Mesenchymal stem cell (in vitro differentiated cells and primary cell): ENCODE data around the gene STAC.

Experiments used
- DNase-seq: peaks from one replicate; pipeline ENCODE4 v3.0.0-alpha.2; 2013
- H2AFZ ChIP-seq: one replicate; pipeline ENCODE4 v1.6.1; 2013; ENCODE audit warnings: low read depth, mild to moderate bottlenecking, control low read depth, inconsistent platforms, low read length, moderate library complexity
- H2AK5ac ChIP-seq: 2 replicates; pipeline ENCODE4 v1.6.1; 2013; ENCODE audit warnings: low read length, moderate library complexity, mild to moderate bottlenecking, inconsistent platforms; ENCODE audit not compliant: severe bottlenecking
- H2BK120ac ChIP-seq: one replicate; pipeline ENCODE4 v1.6.1; 2013; ENCODE audit warnings: low read depth, mild to moderate bottlenecking, inconsistent platforms, low read length, moderate library complexity
- H2BK12ac ChIP-seq, 2 experiments: one replicate each; pipeline ENCODE4 v1.6.1; 2013; ENCODE audit warnings: inconsistent platforms in 2 of 2, low read length in 2 of 2, mild to moderate bottlenecking in 2 of 2, moderate library complexity in 2 of 2, control low read depth in 1 of 2
- H2BK15ac ChIP-seq: one replicate; pipeline ENCODE4 v1.6.1; 2013; ENCODE audit warnings: mild to moderate bottlenecking, low read depth, inconsistent platforms; ENCODE audit not compliant: poor library complexity, severe bottlenecking
- H2BK5ac ChIP-seq: 2 replicates; pipeline ENCODE4 v1.6.1; 2013; ENCODE audit warnings: low read depth, mild to moderate bottlenecking, low read length, control low read depth, inconsistent platforms; ENCODE audit not compliant: poor library complexity, severe bottlenecking
- H3K14ac ChIP-seq, 2 experiments: one replicate each; pipeline ENCODE4 v1.6.1; 2013; ENCODE audit warnings: inconsistent platforms in 2 of 2, low read length in 2 of 2, control low read depth in 1 of 2, mild to moderate bottlenecking in 1 of 2, moderate library complexity in 1 of 2
- H3K18ac ChIP-seq, 2 experiments: one replicate each; pipeline ENCODE4 v1.6.1; 2013; ENCODE audit warnings: inconsistent platforms in 2 of 2, low read length in 2 of 2, control low read depth in 1 of 2, low read depth in 1 of 2, mild to moderate bottlenecking in 1 of 2
- H3K23ac ChIP-seq, 2 experiments: one replicate each; pipeline ENCODE4 v1.6.1; 2013; ENCODE audit warnings: inconsistent platforms in 2 of 2, low read length in 2 of 2, mild to moderate bottlenecking in 2 of 2, moderate library complexity in 2 of 2, control low read depth in 1 of 2
- H3K27ac ChIP-seq: 2 replicates; pipeline ENCODE4 v1.5.1; 2013; ENCODE audit warnings: mild to moderate bottlenecking, moderate library complexity, low read length, control low read depth, inconsistent platforms; ENCODE audit not compliant: poor library complexity, severe bottlenecking
- H3K27me3 ChIP-seq, 2 experiments: 2 replicates each; pipeline versions ENCODE4 v1.6.1 to v1.7.0; 2013; ENCODE audit warnings: low read length in 2 of 2, mild to moderate bottlenecking in 2 of 2, moderate library complexity in 2 of 2, control low read depth in 1 of 2, inconsistent platforms in 1 of 2; ENCODE audit not compliant: control insufficient read depth in 1 of 2, insufficient read depth in 1 of 2
- H3K36me3 ChIP-seq, 2 experiments: 2 replicates each; pipeline versions ENCODE4 v1.6.1 to v1.7.0; 2013; ENCODE audit warnings: low read length in 2 of 2, control low read depth in 1 of 2, inconsistent platforms in 1 of 2, low read depth in 1 of 2, mild to moderate bottlenecking in 1 of 2; ENCODE audit not compliant: insufficient read depth in 2 of 2, control insufficient read depth in 1 of 2
- H3K4ac ChIP-seq, 2 experiments: one replicate each; pipeline ENCODE4 v1.6.1; 2013; ENCODE audit warnings: inconsistent platforms in 2 of 2, low read length in 2 of 2, mild to moderate bottlenecking in 2 of 2, moderate library complexity in 2 of 2, control low read depth in 1 of 2, low read depth in 1 of 2
- H3K4me1 ChIP-seq: 2 replicates; pipeline ENCODE4 v1.6.1; 2013; ENCODE audit warnings: low read depth, low read length, control low read depth; ENCODE audit not compliant: control insufficient read depth, insufficient read depth
- H3K4me2 ChIP-seq: 2 replicates; pipeline ENCODE4 v1.6.1; 2013; ENCODE audit warnings: low read length, mild to moderate bottlenecking, inconsistent platforms; ENCODE audit not compliant: poor library complexity, severe bottlenecking
- H3K4me3 ChIP-seq, 2 experiments: 2 replicates each; pipeline versions ENCODE4 v1.5.1 to v1.7.0; 2013; ENCODE audit warnings: low read length in 2 of 2, mild to moderate bottlenecking in 2 of 2, control low read depth in 1 of 2, low read depth in 1 of 2; ENCODE audit not compliant: insufficient read depth in 1 of 2
- H3K79me1 ChIP-seq: replicated peaks from 2 replicates; pipeline ENCODE4 v1.6.1; 2013; ENCODE audit warnings: mild to moderate bottlenecking, control low read depth, low read length, inconsistent platforms; ENCODE audit not compliant: poor library complexity, severe bottlenecking
- H3K9ac ChIP-seq: 2 replicates; pipeline ENCODE4 v1.7.0; 2013; ENCODE audit warnings: mild to moderate bottlenecking, low read length, moderate library complexity
- H3K9me3 ChIP-seq: 2 replicates; pipeline ENCODE4 v1.7.0; 2013; ENCODE audit warnings: mild to moderate bottlenecking, low read length; ENCODE audit not compliant: control insufficient read depth
- H4K8ac ChIP-seq: one replicate; pipeline ENCODE4 v1.6.1; 2013; ENCODE audit warnings: inconsistent platforms, mild to moderate bottlenecking, low read length, moderate library complexity
- H4K91ac ChIP-seq: one replicate; pipeline ENCODE4 v1.6.1; 2013; ENCODE audit warnings: mild to moderate bottlenecking, low read length, inconsistent platforms
- WGBS: methylation state at CpG from one replicate; pipeline ENCODE4 v1.1.7; 2013; ENCODE audit warnings: mixed read lengths; 5-methylcytosine and 5-hydroxymethylcytosine counted together

STAC gene

GRCh38 chr3:36596419-36596818 is 216.1 kb downstream of the STAC start:
- H2BK120ac ChIP-seq, result no peak overlapping the region
- H3K9me3 ChIP-seq, result no peaks in the 10 kb centered on the region
- no peaks in the 10 kb centered on the region for H3K4me1 ChIP-seq
- H3K14ac ChIP-seq, result no peak overlapping the region
- H4K91ac ChIP-seq, result no peak overlapping the region
- no peak overlapping the region for H3K4me2 ChIP-seq
- H3K4ac ChIP-seq, result no peak overlapping the region
- H4K8ac ChIP-seq, result no peak overlapping the region
- H3K79me1 ChIP-seq, result no peaks in the 10 kb centered on the region
- H3K36me3 ChIP-seq, result no peaks in the 10 kb centered on the region
- H3K27me3 ChIP-seq, result no peaks in the 10 kb centered on the region
- no peak overlapping the region for H2BK15ac ChIP-seq
- H3K27ac ChIP-seq, result no peak overlapping the region
- no peak overlapping the region for H3K9ac ChIP-seq
- H2BK5ac ChIP-seq, result no peak overlapping the region
- H3K23ac ChIP-seq, result no peak overlapping the region
- no peak overlapping the region for H3K18ac ChIP-seq
- no peak overlapping the region for H2AFZ ChIP-seq
- no peak overlapping the region for H2BK12ac ChIP-seq
- DNase-seq, result no peak
- H3K4me3 ChIP-seq, result no peak overlapping the region
- WGBS, result 82% methylated on average over 2 of the region's 2 CpGs
- H2AK5ac ChIP-seq, result no peak overlapping the region

- Histone ChIP-seq H3K9ac (no peak overlapping the region), H3K79me1 (no peaks in the 10 kb centered on the region), H2BK5ac (no peak overlapping the region), H3K18ac (no peak overlapping the region), H3K27me3 (no peaks in the 10 kb centered on the region), H4K8ac (no peak overlapping the region), H3K4me2 (no peak overlapping the region), H3K9me3 (no peaks in the 10 kb centered on the region), H3K23ac (no peak overlapping the region), H3K14ac (no peak overlapping the region), H2BK15ac (no peak overlapping the region), H3K4me3 (no peak overlapping the region), H2BK120ac (no peak overlapping the region), H3K27ac (no peak overlapping the region), H3K4me1 (no peaks in the 10 kb centered on the region), H2AK5ac (no peak overlapping the region), H3K36me3 (no peaks in the 10 kb centered on the region), H3K4ac (no peak overlapping the region), H2AFZ (no peak overlapping the region), H4K91ac (no peak overlapping the region), H2BK12ac (no peak overlapping the region)
- no peak for DNase-seq
- WGBS, result 61% methylated on average over 2 of the region's 2 CpGs
Measured at GRCh38 chr3:36597422-36597821, 217.1 kb downstream of the STAC start.
